ENCODE measurements around the gene DUSP7.

Gene DUSP7

GRCh38 chr3:52031896-52032295, 24.5 kb downstream of the DUSP7 start:
- H3K36me3 ChIP-seq (ENCODE audit: control insufficient read depth, low read length) = no peaks in the 10 kb centered on the region
- no peaks in the 10 kb centered on the region for H3K9me3 ChIP-seq (ENCODE audit: control insufficient read depth, insufficient read depth, low read length)
- no peaks in the 10 kb centered on the region for H3K9me2 ChIP-seq (replicated peaks; ENCODE audit: control insufficient read depth, low read length)
- H3K27me3 ChIP-seq (ENCODE audit: control insufficient read depth, low read length) = peaks cover 5% of the 10 kb centered on the region; the same call in 1 of the 2 replicates
- TF ChIP-seq EZH2phosphoT487 (IDR thresholded peaks at IDR 0.05; ENCODE audit: borderline replicate concordance, low read length) = no peak
- TF ChIP-seq CTCF (IDR thresholded peaks at IDR 0.05; ENCODE audit: low read depth, low read length, poor library complexity, severe bottlenecking) = no peak
- no peak overlapping the region for H3K4me2 ChIP-seq (ENCODE audit: low read length)
- H3F3A ChIP-seq (ENCODE audit: control insufficient read depth, insufficient read depth) = no peaks in the 10 kb centered on the region
- no peak overlapping the region for H3K27ac ChIP-seq (ENCODE audit: low read depth, low read length)
- H3K79me2 ChIP-seq (ENCODE audit: control insufficient read depth, low read length) = no peaks in the 10 kb centered on the region
- no peaks in the 10 kb centered on the region for H3K4me1 ChIP-seq (ENCODE audit: control insufficient read depth, low read length)
- H3K4me3 ChIP-seq (ENCODE audit: low read length) = no peak overlapping the region
- no peaks in the 10 kb centered on the region for H4K20me1 ChIP-seq (ENCODE audit: control insufficient read depth, insufficient read depth, low read depth, low read length)

DNA sequence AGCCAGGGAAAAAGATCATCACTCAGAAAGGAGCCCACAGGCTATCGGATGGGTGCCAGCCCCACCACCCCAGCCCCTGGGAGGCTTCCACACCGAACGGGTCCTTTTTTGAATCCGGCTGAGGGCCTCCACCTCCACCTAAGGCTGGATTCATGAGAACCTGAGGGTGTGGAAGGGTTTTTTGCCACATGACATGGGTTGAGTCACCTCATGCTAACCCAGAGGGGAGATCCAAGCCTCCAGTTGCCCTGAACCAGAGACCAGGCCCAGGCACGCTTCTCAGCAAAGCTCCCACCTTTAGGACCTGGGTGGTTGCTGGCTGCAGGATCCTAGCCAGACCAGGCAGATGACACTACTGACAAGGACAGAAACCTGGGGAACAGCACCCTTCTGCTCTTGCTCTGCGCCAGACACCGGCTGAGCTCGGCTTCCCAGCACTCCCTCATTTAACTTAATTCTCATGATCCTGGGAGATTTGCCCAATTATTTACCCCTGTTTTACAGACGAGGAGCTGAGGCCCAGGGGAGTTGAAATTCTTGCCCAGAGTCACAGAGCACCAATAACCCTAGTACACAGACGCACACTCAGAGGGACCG, 25.6 kb downstream of the DUSP7 start:
- H3F3A ChIP-seq (ENCODE audit: control insufficient read depth, insufficient read depth) = no peaks in the 10 kb centered on the region
- no peaks in the 10 kb centered on the region for H3K9me2 ChIP-seq (replicated peaks; ENCODE audit: control insufficient read depth, low read length)
- no peaks in the 10 kb centered on the region for H3K36me3 ChIP-seq (ENCODE audit: control insufficient read depth, low read length)
- no peak overlapping the region for H3K4me3 ChIP-seq (ENCODE audit: low read length)
- TF ChIP-seq EZH2phosphoT487 (IDR thresholded peaks at IDR 0.05; ENCODE audit: borderline replicate concordance, low read length) (no peak), CTCF (IDR thresholded peaks at IDR 0.05; ENCODE audit: low read depth, low read length, poor library complexity, severe bottlenecking) (no peak)
- no peaks in the 10 kb centered on the region for H3K9me3 ChIP-seq (ENCODE audit: control insufficient read depth, insufficient read depth, low read length)
- no peaks in the 10 kb centered on the region for H3K79me2 ChIP-seq (ENCODE audit: control insufficient read depth, low read length)
- H3K4me1 ChIP-seq (ENCODE audit: control insufficient read depth, low read length) = no peaks in the 10 kb centered on the region
- no peaks in the 10 kb centered on the region; the same call in 1 of the 2 replicates for H3K27me3 ChIP-seq (ENCODE audit: control insufficient read depth, low read length)
- no peak overlapping the region for H3K4me2 ChIP-seq (ENCODE audit: low read length)
- no peak overlapping the region for H3K27ac ChIP-seq (ENCODE audit: low read depth, low read length)
- no peaks in the 10 kb centered on the region for H4K20me1 ChIP-seq (ENCODE audit: control insufficient read depth, insufficient read depth, low read depth, low read length)

GRCh38 chr3:52029535-52029934, 26.8 kb downstream of the DUSP7 start:
- Histone ChIP-seq H3K27ac (ENCODE audit: low read depth, low read length) (no peak overlapping the region), H4K20me1 (ENCODE audit: control insufficient read depth, insufficient read depth, low read depth, low read length) (no peaks in the 10 kb centered on the region), H3K27me3 (ENCODE audit: control insufficient read depth, low read length) (no peaks in the 10 kb centered on the region), H3K79me2 (ENCODE audit: control insufficient read depth, low read length) (no peaks in the 10 kb centered on the region), H3F3A (ENCODE audit: control insufficient read depth, insufficient read depth) (no peaks in the 10 kb centered on the region), H3K4me1 (ENCODE audit: control insufficient read depth, low read length) (no peaks in the 10 kb centered on the region; the same call in 1 of the 2 replicates), H3K4me3 (ENCODE audit: low read length) (no peak overlapping the region), H3K9me3 (ENCODE audit: control insufficient read depth, insufficient read depth, low read length) (no peaks in the 10 kb centered on the region), H3K4me2 (ENCODE audit: low read length) (no peak overlapping the region), H3K36me3 (ENCODE audit: control insufficient read depth, low read length) (no peaks in the 10 kb centered on the region), H3K9me2 (replicated peaks; ENCODE audit: control insufficient read depth, low read length) (no peaks in the 10 kb centered on the region)
- TF ChIP-seq CTCF (IDR thresholded peaks at IDR 0.05; ENCODE audit: low read depth, low read length, poor library complexity, severe bottlenecking) = no peak
- TF ChIP-seq EZH2phosphoT487 (IDR thresholded peaks at IDR 0.05; ENCODE audit: borderline replicate concordance, low read length) = no peak
